Left lobe of liver (tissue), 2 donors: Measurements from ENCODE around the gene BNC2. TPM values are rescaled to one million over a fixed set of nuclear protein-coding genes. Genes with fewer than 3 reads are reported as not detected.

ENCODE experiments used
- ATAC-seq: fragments of 200-7000 bp; cut with Tn5 transposase; one replicate; pipeline ENCODE4 v1.9.1; 2020; ENCODE audit warnings: mild to moderate bottlenecking, moderate library complexity
- DNase-seq: peaks from one replicate; pipeline ENCODE4 v3.0.0-alpha.2; 2020; ENCODE audit warnings: low spot score
- total RNA-seq: library from RNA; stranded (reverse); gene quantifications from one replicate; pipeline ENCODE4 v1.2.1, GENCODE V29; 2021
- donor health status: DM: no; HTN: no; CAD: no; lungs with moderate emphysema.
- donor health status: DM: no; HTN: yes; CAD: no.

BNC2 gene
- total RNA-seq, 1 donor from 2014 or later: 0.55 TPM

DNA sequence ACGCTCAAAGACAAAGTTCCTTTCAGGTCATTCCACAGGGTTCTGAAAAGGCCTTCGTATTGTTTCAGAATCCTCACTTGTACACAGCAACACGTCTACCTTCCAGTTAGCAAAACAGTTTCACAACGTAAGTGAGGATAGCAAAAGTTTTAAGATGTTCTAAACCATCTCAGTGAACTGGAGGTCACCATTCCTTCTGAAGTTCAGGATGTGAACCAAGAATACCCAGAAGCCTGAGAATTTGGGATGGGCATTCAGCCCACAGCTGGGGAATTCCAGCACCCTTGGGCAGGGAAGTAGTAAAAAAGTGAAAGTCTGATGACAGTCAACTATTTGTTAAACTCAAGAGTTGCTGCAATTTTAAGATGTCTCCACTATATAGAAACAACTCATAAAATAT, 224.5 kb downstream of the BNC2 start:
- no peak for DNase-seq
- no peak for ATAC-seq

DNA sequence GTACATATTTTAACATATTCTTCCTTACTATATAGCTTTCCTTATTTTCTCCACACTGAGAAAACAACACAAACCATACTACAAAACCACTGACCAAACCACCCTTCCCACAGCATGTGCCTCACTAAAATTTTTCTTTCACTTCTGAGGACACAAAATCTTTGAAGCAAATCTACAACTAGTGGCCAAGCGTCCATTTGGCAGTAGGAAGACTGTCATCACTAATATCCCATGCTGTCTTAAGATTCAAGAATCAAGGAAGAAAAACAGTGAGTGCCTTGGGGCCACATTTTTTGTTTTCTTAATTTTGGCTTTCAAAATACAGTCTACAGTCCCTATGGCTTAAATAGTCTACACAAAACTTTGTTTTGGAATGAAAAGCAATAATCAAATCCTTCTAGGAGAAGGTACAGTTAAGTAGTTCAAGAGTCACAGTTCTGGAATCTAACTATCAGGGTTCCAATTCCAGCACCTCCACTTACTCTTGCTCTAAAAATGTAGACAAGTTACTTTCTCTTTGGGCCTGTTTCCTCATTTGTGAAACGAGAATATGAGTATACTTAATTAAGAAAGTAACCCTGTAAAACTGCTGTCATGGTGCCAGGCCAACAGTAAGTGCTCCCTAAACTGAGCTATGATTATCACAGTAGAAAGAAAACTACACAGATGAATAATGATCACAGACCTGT, 227.9 kb downstream of the BNC2 start:
- ATAC-seq (no peak), DNase-seq (no peak)

DNA sequence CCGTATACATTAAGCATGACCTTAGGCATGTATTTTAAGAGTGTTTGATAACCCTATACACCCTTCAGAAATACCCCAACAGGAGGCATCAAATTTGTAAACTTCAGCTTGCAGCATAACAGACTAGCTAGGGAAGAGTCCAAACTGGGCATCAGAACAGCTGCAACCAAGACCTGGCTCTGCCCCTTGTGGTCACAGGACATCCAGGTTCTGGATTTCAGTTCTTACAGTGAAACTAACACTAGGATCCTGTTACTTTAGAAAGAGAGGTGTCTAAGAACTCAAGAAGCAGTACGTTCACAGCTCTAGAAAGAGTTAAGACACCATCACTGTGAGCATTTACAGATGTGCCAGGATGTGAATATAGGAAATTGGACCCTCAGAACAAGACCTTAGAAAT, 229.8 kb downstream of the BNC2 start:
- ATAC-seq (no peak), DNase-seq (no peak)

DNA sequence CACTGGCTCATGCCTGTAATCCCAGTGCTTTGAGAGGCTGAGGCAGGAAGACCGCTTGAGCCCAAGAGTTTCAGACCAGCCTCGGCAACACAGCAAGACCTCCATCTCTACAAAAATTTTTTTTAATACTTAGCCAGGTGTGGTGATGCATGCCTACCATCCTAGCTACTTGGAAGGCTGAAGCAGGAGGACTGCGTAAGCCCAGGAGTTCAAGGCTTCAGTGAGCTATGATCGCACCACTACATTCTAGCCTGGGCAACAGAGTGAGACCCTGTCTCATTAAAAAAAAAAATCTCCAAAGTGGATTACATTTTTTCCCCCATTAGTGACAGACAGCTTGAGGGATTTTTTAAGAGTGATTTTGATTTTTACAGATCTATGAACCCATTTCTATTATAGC, 230.8 kb downstream of the BNC2 start:
- ATAC-seq (no peak), DNase-seq (no peak)

DNA sequence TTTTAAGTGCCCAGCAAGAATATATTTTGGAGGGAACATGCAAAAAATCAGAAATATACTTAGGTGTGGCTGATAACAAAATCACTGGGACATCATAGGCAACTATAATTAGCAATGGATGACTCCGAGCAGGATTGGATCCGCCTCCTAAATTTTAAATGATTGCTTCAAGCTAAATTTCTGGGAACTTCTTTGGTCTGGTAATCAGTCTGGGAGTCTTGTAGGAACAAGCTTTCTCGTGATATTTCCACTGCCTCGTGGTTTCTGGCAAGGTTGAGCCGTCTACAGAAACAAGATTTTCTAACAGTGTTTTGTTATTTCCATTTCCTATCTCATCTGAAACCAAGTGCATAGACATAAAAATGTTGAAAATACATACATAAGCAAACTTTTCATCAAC, 232.6 kb downstream of the BNC2 start:
- ATAC-seq (no peak), DNase-seq (no peak)

DNA sequence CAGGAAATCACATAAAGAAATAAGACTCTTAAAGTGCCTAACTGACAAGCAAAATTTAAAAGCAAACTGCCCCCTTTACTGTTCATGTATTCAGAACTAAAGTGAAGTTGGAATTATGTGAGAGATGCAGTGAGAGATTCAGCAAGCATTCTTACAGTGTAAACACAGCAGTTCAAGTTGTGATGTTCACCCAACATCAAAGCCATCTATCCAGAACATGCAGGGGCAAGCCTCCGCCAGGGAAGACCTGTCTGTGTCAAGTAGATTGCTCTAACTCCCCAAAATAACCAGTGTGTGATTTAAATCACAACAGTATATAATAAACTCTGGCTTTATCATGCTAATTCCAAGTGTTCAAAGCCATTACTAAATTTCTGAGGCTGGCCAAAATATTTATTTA, 233.3 kb downstream of the BNC2 start:
- ATAC-seq (no peak), DNase-seq (no peak)

DNA sequence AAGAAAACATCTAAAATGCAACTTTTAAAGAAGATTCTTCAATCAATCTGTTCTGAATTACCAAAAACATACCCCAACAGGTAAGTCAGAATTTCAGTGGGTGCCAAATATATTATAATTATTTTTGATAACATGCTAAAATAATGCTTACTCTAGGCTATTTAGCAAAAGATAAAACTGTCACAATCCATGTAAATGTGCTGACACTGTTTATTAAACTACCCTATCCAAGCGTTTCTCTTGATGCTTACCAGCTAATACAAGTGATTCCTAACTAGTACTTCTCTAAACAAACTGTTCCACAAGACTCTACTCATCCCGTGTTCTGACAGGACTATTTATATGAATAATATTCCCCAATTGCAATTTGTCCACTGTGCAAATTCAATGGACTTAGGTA, 236.7 kb downstream of the BNC2 start:
- ATAC-seq: no peak
- no peak for DNase-seq

DNA sequence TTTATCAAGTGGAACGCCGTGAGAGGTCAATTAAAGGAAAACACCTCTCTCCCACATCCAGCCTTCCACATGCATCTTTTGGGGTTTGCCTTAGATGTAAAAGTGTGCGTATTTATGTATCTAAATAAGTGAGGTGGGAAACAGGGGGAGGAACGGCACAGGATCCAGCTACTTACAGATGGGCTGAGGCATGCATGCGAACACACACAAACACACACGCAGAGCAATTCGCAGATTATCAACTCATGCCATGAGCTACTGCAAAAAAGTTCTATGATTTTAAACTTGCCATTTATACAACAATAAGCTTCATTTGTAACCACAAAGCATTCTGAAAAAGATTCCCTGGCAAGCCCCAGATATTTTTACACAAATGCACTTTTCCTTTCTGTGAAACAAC, 242.1 kb downstream of the BNC2 start:
- DNase-seq (no peak), ATAC-seq (no peak)

DNA sequence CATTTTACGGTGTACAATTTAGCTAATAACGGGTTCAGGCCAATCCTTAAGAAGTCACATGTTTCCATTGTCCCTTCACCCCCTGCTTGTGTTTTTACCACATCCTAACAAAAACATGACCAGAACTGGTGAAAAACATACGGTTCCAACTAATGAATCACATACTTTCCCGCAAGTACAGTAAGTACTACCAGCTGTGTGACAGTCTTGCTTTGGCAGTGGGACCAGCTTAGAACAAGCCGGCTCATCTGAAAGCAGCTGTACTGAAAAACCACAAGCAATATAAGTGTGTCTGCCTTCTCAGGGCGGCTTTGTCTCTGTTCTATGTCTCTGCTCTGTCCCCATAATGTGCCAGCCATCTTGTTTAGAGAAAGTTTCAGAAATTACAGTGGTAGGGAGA, 242.5 kb downstream of the BNC2 start:
- ATAC-seq: no peak
- DNase-seq: no peak

DNA sequence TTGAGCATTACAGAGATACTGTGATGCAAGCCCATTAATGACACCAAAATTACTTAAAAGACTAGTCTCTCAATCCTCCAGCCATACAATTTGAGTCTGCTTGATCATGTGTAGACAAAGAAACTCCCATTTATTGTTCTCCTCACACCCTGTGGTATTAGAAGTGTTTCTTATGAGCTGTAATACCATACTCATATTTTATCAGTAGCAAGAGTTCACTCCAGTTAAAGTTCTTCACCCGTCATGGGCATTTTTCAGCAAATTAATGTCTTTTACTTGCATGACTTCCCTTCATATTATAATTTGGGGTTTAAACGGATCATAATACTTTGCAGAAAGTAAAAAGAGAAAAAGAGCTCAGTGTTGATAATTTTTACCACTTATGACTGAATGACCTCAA, 242.9 kb downstream of the BNC2 start:
- no peak for DNase-seq
- ATAC-seq: no peak

DNA sequence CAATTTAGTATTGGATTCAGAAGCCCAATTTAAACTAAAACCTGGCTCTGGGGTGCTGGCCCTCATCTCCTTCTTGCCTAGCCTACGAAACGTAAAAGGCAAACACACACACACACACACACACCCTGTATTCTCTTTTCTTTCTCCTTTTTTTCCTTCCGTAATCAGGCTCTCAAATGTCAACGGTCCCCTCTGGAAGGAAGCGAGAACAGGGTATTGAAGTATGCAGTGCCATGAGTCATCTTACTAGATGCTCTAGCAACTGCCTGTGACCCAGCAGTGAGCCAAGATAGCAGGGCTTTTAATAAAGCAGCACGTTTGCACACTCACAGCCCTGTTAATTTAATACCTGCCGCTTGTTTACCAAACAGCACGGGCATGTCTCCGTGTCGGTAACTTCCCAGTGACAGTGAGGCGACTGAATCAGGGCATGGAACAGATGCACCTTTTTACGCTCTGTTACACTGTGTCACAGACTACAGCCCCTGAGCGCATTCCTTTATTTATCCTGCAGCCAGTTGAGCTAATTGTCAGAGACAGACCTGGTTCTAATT, 243.8 kb downstream of the BNC2 start:
- ATAC-seq (no peak), DNase-seq (no peak)

DNA sequence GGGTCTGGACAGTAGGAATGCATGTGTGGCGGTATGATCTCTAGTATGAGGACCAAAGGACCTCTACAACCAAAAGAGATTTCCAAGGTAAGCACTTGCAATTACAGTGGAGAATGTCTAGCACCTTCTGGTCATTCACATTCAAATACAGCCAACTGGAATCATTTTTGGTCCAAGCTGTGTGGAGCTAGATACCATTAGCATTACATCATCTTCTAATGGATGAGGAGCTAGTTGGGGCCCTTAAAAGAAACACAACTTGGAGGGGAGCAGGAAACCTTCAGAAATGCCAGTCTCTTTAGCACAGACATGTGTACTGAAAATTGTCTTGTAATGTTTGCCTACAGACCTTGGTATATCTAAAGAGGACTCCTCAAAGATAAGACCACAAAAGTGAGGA, 244.7 kb downstream of the BNC2 start:
- DNase-seq (no peak), ATAC-seq (no peak)

DNA sequence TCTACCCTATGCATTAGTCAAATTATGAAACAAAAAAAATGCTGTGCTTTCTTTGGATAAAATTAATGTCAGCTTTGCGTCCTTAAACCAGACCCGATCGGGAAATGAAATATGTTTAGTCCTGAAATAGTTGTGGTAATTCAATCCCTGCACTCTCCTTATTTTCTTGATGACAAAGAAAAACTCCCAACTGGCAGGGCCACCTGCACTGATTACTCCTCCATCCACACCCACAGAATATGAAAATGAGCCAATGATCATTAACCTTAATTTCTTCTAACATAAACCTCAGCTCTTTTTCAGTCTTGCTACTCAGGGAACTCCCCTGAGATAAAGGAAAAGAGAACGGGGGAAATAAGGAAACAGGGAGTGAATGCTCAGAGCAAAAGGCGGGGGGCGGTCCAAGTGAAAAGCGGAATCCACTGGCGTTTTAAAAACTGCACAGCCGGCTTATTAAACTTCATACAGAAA, 245.3 kb downstream of the BNC2 start:
- ATAC-seq (no peak), DNase-seq (no peak)

DNA sequence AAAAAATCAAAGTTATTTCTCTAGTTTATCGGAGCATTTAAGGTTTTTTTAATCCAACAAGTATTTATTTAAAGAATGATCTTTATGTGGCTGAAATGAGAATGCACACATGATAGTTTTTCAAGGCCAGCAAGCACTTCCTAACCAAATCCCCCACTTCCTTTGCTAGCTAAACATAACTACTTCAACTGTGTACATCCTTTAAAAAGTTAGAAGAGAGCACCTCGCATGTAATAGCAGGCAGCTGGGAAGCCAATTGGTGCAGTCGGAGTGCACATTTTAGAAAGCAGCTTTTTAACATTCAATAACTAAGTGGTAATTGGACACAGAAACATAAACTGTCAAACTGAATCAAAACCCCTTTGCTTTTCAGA, 245.7 kb downstream of the BNC2 start:
- ATAC-seq (no peak), DNase-seq (no peak)

DNA sequence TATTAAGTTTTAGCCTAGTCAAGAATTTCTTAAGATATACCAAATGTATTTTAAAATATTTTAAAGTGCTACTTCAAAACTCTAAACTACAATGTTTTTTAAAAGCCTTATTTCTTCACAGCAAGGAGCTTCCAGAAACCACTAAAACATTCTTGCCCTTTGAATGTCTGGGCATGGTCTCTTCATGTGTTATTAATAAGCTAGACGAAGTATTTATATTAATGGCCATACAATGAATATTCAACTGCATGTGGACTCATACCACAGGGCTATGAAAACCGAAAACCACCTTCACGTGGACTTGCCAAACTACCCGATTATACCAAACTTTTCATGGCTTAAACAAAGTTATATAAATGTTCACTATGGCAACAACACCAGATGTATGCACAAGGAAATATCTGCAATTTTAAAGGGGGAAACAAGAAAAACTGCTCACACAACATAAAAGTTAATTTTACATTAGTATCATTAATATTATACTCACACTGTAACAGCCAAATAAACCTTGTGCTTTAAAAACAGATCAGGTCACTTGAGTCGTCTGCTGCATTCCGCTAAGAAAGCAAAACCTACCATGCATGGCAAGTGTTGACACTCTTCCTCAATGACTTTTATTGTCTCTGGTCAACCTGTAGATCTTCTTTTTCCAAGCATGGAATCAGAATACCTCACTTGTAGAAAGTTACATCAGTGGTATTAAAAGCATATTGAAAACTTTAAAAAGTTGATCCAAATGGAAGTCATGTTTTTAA, 246.3 kb downstream of the BNC2 start:
- DNase-seq (no peak), ATAC-seq (no peak)

DNA sequence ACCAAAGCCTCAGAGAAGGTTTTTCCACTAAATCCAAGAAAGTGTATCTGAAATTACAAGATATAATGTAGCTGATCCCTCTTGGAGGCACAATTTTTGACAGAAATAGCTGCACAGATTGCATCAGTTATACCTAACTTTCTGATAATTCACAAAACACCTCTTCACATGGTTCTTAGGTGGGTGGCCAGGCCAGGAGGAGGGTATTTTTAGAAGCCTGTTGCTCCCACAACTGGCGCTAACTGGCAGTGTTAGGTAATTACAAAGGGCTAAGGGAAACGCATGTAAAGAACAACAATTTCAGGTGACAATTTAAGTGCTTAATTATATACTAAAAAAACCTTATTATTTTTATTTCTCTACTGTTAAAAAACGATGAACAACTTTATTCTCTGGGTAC, 247.9 kb downstream of the BNC2 start:
- DNase-seq (no peak), ATAC-seq (no peak)

DNA sequence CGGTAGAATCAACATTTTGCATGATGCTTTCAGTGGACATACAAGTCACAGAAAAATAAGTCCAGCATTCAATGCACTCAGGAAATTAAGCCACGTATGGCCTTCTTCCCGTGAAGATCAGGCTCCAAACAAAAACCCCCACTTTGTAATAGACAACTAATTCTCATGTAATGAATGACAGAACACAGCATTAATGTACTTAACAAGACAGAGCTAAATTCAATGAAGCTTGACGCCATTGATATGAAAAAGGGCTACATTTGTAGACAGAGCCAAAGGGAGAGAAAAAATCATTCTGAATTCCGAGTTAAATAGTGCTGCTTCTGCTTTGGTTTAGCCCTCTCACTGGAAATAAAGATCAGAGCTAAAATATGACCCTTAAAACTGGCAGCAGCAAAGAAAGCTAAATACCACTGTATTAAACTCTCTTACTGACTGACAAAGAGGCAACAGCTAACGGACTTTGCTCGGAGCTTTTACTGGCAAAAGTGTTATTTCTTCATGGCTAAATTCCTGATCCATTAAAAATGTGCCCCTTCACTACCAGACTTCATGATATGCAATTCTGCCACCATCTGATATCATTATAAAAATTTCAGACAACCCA, 250.5 kb downstream of the BNC2 start:
- ATAC-seq: no peak
- no peak for DNase-seq

DNA sequence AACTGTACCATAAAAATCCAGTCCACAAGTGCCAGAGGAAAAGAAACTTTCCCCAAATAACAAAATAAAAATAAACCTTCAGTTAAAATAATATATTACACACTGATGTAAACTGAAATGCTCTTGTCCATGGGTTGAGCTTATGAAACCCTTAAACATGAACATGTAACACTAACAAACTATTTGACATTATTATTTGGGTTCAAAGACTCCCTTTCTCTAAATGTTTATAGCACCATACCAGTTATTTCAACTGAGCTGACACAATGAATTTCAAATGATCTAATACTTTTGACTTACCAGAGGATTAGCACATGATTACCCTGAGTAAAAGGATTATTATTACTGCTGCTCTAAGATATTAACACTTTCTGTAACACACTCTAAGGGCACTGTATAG, 251.1 kb downstream of the BNC2 start:
- no peak for ATAC-seq
- no peak for DNase-seq

DNA sequence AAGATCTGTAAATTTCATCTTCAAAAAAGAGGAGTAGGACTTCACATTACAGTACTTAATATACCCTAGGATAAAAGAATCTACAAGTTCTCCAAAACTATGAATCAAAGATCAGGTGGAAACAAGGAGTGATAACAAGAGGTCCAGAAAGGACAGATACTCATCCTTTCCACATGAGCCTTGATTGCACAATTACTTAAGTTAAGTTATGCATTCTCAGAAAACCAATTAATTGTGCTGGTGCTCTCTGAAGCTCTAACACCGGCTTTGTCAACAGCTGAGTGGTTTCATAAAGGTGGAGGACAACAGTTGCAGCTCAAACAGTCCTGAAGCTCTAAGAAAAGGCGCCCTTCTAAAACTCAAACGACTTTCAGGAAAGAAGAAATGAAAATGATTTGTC, 251.9 kb downstream of the BNC2 start:
- ATAC-seq: no peak

DNA sequence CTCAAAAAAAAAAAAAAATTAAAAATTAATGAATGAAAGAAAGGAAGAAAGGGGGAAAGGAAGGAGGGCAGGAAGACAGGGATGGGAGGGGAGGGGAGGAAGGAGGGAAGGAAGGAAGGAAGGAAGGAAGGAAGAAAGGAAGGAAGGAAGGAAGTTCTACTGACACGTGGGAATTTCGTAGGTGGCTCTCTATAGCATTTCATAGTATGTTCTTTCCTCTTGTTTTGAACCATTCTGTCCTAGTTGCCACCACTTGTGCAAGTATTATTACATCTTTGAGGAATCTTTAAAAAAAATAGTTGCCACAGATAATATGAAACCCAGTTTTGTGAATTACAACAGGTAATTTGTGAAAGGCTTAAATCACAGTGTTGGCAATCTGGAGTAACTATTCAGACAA, 253.8 kb downstream of the BNC2 start:
- DNase-seq (no peak), ATAC-seq (no peak)

More for the DNA sequence above, 251.9 kb downstream of the BNC2 start:
- no peak for DNase-seq

DNA sequence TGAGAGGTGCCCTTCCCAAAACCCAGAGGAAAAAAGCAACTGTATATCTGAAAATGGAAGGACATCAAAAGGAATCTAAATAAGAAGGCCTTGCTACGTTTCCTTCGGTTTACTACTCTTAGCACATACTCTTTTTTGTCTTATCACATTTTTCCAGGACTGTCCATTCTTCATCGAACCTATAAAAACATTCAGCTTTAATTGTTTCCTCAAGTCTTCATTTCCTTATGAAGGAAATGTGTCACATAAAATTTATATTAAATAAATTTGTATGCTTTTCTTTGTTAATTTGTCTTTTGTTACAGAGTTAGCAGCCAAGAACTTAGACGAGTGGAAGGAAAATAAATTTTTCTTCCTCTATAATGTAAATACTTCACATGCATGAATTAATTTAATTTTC, 255.0 kb downstream of the BNC2 start:
- no peak for DNase-seq
- ATAC-seq: no peak

DNA sequence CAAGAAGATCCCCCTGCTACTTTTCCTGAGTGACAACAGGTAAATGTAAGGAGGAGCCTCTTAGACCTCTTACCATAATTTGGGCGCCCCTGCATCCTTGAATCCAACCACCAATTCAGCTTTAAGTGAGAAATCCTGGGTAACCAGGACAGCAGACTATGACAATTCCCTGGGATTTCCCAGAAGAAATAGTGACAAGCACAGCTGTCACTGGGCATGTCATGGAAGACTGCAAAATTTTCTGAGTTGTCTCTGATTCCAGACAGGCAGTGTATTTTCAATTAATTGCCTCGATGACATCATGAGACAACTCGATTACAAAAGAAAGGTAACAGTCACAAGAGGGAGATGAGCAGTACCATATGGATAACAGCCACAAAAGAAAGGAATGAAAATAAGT, 256.9 kb downstream of the BNC2 start:
- ATAC-seq (no peak), DNase-seq (no peak)
